ENCODE measurements around the gene SMPD2.

Gene SMPD2

DNA sequence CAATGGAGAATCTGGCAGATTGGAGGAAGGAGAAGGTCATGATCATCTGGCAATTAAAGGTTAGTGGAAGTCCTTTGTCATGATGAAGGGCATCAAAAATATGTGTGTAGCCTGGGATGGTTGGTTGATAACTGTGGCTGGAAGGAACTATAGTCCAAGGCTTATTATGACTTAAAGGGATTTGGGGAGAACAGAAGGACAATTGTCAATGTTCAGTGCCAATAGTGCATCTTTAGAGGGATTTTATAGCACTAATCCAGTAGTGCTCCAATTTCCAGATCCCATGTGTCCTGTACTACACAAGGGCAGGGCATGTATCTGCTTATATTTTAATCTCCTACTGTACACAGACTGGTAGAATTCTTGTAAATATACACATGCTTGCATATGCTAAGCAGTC, 47.5 kb downstream of the SMPD2 start:
- DNase-seq: no peak

DNA sequence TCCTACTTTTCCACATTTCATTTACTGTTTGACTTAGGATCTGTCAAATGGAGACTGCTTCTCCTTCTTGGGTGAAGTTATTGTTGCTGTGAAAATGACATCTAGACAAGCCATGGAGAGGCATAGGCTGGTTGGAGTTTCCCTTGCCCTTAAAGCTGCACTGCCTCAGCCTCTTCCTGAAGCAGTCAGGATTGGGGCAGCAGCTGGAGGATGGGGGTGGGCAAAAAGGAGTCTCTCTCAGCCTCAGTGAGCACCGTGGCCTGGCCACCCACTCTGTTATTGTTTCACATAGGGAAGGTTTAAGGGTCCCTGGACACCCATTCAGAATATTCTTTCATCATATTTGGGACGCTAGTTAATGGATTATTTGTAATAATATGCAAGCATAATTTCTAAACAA, 50.2 kb downstream of the SMPD2 start:
- no peak for DNase-seq

DNA sequence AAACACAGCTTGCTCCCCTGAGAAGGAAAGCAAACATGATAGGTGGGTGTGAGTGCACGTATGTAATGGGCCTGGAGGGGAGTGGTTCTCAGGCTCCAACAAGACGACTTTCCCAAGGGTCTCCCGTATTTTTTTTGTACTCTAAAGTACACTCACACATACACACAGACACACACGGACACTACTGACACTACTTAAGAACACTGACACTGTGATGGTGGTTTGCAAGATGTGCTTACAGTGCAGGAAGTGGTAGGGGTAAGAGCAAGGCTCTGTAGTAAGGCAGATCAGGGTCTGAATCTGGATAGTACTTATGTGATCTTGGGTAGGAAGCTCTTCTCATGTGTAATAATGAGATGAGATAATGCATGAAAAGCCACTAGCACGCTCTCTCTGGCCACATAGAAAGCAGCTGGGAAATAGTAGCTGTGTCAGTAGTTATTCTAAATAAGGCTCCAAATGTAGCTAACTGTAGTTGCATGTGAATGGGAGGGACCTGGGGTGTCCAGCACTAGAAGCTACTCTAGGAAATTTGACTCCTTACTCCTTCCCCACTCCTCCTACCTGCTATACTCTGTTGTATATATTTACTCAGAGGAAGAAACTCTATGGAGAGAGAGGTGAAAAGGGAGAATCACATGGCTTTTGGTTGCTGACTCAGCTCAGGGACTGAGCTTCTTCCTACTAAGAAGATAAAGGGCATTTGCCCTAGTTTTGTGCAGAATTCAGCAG, 50.8 kb downstream of the SMPD2 start:
- no peak for DNase-seq

Measured in NCI-H1105 (cell line).